Fibroblast of skin of right biceps (primary cell): ENCODE data around the gene VAV2.
"Not testable (repeated sequence)": the region's sequence is repeated elsewhere in the genome, so short reads cannot be mapped to it uniquely, and the experiment has no call there.

Experiments
- DNase-seq: peaks from one replicate; pipeline ENCODE4 v3.0.0-alpha.2; 2013

The VAV2 gene

DNA sequence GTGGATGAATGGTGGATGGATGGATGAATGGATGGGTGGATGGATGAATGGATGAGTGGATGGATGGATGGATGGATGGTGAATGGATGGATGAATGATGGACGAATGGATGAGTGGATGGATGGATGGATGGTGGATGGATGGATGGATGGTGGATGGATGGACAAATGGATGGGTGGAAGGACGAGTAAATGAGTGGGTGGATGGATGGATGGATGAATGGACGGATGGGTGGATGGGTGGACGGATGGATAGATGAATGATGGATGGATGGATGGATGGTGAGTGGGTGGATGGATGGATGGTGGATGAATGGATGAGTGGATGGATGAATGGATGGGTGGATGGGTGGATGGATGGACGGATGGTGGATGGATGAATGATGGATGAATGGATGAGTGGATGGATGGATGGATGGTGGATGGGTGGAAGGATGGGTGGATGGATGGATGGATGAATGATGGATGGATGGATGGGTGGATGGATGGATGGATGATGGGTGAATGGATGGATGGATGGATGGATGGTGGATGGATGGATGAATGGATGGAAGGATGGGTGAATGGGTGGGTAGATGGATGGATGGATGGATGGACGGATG is 58.6 kb downstream of the VAV2 start:
- no peak for DNase-seq

DNA sequence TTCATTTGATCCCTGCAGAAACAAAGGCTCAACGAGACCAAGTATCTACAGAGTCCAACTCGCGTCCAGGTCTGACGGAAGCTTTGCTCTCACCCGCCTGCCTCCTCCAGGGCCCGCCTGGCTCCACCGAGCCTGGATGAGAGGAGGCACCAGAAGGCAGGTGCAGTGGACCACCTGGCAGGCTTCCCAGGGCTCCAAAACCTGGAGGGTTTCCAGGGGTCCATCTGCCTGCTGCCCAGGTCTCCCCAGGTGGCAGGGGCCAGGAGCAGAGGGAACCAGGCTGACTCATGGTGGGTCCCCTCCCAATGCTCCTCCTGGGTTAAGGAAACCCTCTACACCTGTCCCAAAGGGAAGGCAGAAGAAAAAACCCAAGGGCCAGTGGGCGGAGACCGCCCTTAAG is 59.5 kb downstream of the VAV2 start:
- no peak for DNase-seq

DNA sequence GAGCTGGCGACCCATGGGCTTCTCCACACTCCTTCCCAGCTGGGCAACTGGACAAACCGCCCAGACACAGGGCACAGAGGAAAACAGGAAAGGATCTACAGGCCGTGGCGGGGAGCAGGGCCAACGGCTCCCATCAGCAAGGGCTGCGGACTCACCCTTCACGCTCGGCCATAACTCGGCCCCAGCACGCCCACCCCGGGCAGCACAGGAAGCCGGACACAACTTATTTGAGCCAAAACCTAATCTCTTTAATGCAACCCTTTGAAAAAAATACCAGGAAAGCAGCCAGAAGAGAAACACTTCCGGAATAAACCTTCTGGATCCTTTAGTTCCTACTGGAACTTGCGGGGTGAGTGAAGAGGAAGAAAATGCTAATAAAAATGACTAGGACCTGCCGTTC is 59.9 kb downstream of the VAV2 start:
- DNase-seq: no peak

DNA sequence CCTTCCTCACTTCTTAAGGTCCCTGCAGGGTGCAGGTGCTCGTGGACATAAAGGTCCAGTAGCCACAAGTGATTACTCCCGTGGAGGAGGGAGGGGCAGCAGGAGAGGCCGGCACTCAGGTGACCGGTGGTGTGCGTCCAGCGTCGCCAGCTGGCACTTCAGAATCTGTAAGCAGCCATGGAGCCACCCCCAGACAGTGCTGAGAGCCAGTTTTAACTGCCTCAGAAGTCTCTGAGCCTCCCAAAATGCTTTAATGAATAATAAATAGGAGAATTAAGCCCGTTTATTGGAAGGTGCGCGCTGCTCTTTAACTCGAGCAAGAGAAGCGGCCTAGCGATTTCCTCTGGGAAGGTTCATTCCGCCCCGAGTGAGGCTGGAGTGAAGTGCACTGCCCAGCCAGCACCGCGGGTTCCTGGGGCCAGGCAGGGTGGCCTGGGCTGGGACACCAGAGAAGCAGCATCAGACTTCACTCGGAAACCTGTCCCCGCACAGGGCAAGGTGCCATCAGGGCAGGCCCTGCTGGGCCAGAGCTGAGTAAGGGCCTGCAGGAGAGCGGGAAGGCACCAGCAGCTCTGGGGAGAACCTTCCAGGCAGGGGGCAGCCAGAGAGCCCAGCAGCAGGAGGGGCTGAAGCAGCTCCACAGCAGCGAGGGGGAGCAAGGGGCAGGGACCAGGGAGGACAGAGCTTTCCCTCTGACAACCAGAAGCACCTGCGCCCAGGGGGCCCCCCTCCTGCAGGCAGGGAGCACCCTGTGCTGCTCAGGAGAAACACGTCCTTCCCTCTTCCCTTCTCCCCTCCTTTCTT is 61.2 kb downstream of the VAV2 start:
- no peak for DNase-seq

DNA sequence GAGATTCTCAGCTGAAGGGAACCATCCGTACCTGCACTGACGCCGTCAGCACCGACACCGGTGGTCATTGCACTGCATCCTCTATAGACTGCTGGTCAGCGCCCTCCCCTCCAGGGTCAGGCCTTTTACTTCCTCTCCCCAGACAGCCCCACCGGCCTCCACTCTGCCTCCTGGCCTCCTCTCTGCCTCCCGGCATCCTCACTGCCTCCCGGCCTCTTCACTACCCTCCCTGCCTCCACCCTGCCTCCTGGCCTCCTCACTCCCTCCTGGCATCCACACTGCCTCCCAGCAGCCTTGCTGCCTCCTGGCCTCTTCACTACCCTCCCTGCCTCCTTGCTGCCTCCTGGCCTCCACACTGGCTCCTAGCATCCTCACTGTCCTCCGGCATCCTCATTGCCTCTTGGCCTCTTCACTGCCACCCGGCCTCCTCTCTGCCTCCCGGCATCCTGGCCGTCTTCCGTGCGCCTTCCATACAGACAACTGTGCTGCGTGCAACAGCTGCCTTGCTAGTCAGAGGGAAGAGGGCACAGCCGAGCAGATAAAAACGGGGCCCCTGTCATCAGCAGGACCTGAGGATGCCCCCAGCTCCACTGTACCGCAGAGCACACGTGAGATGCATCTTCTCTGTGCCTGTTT is 62.0 kb downstream of the VAV2 start:
- DNase-seq: no peak

DNA sequence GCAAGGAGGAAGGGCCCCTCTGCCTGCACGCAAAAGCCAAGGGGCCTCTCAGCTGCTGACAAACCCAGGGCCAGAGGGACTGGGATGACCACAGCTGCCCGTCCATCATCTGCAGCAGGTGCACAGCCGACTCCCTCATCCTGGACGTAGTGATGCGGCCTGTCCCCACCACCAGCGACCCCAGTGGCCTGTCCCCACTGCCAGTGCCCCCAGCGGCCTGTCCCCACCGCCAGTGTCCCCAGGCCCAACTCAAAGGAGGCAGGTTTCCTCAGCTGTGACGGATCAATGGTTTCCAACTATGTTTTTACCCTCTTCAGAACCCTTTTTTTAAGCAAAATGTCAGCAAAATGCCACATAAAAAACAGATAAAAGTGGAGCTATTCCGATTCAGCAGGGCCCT is 62.5 kb downstream of the VAV2 start:
- DNase-seq: no peak

DNA sequence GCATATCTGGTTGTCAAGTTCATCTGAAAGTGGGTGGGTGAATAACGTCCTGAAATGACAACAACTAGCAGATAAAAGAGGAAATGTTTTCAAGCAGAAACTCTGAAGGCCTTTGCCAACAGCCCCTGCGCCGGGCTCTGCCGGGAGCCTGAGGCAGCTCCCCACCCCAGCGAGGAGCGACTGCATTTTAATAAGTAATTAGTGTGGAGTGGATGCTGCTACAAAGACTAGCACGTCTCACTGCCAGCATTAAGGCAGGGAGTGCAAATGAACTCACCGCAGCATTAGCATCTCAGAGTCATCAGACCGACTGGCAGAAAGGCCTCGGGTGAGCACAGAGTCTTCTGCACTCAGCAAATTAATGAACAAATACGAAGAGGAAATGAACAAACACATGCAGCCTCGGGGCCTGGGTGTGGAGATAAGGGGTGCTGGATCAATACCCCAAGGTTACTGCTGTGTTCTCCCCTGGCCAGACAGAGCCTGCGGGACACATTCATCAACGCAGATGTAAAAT is 63.8 kb downstream of the VAV2 start:
- no peak for DNase-seq

DNA sequence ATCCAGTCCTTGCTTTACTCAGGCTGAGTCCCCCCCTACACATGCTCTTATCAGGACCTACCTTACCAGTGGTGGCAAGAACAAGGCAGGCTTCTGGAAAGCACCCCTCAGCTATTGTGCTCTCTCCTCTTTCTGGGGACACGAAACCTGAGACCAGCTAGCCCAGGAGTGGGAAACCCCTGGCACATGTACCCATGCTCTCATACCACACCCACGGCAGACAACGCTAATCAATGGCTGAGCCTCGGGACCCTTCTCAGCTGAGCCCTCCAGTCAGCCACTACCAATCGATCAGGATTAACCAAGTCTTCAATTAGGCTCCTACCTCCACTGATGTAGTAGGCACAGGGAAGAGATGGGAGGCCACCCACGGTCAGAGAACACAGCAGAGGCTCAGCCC is 65.1 kb downstream of the VAV2 start:
- no peak for DNase-seq

DNA sequence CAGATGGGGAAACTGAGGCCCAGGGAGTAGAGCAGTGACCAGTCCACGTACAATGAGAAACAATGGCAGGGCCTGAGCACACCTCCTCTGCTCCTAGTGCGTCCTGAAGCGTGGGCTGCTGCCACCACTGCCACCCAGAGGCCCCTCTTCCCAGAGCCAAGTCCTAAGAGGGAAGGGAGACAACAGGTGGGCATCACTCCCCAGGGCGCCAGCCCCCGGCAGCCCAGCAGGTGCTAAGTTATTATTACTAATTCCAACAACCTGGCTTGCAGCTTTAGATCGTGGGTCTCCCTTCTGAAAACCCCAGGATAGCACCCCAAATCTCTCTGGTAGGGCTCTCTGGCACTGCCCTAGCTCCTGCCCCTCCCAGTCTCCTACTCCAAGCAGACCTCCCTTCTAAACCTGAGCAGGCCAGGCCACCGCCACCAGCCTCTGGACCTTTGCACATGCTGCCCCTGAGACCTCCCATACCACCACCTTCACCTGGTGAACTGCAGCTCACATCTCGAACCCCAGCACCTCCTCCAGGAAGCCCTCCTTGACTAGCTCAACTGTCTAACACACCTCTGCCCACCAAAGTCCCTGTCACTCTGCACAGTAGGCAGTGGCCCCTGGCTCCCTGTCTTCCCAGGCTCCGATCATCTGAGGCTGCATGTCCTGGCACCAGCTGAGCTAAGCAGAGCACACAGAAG is 65.8 kb downstream of the VAV2 start:
- no peak for DNase-seq

DNA sequence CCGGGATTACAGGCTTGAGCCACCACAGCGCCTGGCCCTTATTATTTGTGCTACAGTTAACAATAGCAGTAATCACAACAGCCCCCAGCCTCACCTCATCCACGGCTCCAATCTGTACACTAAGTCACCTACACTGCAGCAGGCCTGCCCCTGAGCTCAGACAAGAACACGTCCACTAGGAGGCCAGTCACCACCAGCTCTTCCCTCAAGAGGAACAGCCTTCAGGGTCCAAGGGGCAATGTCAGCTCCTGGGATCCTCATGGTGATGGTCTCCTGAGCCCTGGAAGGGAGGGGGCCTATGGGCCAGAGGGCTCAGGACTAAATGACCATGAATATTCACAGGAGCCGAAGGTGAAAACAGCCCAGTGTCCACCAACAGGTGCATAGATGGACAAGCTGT is 67.7 kb downstream of the VAV2 start:
- DNase-seq: no peak

DNA sequence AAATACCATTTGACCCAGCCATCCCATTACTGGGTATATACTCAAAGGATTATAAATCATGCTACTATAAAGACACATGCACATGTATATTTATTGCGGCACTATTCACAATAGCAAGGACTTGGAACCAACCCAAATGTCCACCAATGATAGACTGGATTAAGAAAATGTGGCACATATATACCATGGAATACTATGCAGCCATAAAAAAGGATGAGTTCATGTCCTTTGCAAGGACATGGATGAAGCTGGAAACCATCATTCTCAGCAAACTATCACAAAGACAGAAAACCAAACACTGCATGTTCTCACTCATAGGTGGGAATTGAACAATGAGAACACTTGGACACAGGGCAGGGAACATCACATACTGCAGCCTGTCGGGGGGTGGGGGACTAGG is 68.5 kb downstream of the VAV2 start:
- not testable (repeated sequence) for DNase-seq

DNA sequence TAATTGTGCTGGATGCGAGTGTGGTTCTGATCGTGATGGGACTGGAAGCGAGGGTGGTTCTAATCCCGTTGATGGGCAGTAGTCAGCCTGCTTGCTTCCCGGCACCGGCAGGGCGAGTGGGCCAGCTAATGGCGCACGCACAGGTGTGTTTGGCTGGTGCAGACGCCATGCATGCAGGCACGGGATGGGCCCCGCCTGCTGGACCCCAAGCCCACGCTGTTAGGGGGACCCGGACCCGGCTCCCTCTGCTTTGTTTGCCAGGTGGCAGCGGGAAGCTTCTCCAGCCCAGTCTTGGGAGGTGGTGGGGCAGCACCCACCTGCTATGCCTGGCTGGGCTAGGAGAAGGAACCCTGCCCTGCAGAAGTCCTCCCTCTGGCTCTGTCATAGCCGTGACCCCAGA is 70.3 kb downstream of the VAV2 start:
- no peak for DNase-seq

DNA sequence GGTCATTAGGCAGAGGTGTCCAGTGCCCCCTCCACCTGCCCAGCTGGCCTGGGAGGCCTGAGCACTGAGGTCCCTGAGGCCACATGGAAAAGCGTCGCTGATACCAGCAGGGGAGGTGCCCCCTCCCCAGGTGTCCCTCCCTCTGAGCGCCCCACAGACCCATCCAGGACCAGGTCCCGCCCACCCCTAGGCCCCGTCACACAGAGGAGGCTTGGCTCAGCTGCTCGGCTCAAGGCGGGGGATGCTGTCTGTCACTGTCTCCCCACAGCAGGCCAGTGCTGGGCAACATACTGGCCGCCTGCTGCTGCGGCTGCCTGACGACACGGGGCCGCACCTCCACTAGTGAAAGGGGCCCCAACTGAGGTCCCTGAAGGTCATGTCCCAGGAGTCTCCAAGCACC is 71.7 kb downstream of the VAV2 start:
- DNase-seq: no peak

DNA sequence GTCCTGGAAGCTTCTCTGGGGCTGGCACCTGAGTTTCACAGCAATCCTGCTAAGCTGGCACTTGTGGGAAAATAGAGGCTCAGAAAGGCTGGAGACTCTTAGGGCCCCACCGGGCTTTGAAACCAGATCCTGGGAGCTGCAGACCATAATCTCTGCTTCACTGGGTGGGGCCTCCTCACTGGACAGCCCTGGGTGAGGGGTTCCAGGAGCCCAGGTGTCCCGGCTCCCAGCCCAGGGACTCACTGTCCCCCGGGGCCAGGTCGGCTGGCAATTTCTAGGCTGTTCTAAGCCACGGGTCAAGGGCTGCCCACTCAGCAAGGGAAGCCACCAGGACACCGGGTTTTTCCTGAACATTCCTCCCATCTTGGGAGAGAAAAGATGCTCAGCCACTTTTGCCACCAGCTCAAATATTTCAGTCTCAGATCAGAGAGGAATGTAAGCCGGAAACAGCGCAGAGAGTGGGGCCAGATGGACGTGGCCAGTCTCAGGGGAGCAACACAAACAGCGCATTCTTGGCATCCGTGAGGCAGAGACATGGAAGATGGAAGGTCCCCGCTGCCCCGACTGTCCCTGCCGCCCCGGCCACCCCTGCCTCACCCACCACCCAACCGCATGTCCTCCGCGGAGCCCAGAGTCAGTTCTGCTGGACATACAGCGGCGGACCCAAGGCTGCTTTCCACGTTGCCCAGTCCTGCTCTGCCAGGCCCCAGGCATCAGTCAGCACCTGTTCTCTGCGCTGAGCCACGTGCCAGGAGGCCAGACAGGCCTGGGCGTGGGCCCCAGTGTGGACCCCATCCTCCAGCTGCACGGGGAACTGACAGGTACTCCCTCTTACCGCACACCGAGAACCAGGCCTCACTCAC is 72.6 kb downstream of the VAV2 start:
- DNase-seq: no peak

DNA sequence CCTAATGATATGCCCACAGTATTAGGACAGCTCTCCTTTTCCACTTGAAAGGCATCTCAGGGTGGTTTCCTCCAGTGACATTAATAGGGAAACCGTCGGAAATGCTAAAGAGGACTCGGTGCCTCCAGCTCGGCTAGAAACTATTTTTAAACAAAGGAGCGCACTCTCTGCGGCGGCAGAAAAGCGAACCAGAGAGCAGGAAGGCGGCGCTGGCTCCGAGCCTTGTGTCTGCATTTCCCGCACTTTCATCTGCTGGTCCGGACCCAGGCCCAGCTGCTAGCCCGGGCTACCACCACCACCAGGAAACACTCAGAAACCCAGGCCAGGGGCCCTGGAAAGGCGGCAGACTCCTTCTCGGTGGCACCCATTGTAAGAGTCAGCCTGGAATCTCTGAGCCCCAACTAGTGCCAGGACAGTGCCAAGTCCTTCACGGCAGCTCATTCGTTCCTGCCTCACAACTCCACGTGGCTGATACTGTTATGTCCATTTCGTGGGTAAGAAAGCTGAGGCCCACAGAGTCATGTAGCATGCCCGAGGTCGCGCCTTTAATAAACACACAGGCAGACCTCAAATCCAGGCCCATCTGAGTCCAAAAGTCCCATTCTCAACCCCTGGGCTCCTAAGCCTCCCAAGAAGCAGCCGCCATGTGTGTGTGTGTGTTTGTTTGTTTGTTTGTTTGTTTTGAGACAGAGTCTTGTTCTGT is 73.9 kb downstream of the VAV2 start:
- DNase-seq: no peak

DNA sequence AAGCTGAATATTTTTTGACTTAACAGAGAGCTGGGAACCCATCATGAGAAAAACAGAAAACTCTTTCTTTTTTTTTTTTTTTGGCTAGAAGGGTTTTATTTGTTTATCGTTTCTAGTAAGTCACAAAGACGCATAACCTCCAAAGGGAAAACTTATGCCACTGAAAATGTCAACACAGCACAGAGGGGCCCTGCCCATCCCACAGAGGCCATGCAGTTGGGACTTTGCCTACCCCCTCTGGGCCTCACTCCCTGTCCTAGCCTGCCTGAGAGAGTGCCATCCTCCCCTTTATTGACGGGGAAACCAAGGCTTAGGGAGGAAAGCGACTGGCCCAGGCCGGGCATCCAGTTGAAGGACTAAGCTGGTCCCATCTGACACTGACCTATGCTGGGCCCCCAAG is 74.7 kb downstream of the VAV2 start:
- DNase-seq: no peak

DNA sequence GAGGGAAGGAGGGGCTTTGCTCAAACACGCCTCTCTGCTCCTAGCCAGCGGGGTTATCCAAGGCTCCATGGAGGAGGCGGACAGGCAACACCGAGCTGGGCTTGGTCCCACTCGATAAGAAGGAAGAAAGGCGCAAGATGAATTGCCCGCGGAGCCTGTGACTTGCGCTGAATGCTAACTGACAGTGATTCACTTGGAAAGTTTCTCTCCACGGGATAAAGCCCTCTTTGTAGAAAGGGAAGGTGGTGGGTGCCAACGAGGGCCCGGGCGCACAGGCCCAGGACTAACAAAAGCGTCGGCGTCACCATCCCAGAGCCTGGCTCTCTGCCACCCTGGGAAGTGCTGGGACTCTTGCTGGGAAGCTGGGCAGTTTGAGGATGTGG is 76.0 kb downstream of the VAV2 start:
- DNase-seq: no peak

DNA sequence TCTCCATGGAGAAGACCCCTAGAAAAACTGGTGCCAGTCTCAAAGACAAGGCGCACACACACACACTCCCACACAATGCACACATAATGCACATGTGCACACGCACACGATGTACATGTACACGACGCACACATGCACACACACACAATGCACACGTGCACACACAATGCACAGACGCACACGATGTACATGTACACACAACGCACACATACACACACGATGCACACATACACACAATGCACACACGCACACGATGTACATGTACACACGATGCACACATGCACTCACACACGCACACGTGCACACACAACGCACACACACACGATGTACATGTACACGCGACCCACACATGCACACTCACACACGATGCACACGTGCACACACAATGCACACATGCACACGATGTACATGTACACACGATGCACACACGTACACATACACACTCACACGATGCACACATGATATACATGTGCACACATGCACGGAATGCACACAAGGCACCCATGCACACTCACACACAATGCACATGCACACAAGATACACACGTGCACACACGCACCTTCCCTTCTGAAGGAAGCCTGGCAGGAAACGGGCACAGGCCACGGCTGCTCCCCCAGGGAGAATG is 76.5 kb downstream of the VAV2 start:
- no peak for DNase-seq

DNA sequence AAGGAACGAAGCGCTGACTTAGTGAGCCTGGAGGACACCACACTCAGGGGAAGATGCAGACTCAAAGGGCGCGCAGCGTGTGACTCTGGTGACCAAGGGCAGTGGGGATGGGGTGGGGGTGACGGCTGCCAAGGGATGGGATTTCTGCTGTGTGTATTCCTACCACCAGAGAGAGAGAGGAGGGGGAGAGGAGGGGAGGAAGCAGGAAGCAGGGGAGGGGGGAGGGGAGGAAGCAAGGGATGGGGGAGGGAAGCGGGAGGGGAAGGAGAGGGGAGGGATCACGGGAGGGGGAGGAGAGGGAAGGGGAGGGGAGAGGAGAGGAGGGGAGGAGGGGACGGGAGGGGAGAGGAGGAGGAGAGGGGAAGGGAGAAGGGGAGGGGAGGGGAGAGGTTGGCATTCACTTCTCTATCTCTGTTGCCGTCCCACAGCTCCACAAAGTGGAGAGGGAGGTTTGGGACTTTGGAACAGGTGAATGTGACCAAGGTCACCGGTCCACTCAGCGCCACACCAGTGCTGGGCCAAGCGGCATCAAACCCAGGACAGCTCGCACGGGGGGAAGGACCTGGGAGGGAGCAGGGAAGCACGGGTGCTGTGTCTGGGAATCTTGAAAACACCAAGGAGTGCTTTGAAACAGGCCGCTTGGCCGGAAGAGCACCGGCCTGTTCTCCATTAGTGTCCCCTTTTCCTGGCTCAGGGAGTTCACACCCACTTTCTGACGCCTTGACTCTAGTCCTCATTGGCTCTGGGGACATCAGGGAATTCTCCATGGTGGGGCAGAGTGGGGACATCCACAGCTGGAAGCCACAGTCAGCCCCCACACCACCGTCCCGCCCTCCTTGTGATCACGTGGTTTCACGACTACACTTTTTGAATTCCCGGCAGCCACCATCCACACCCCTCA is 77.4 kb downstream of the VAV2 start:
- no peak for DNase-seq
